NT2/D1 (cell line): Measurements from ENCODE around the gene ELMO1.

Experiments
- SUZ12 ChIP-seq: IDR thresholded peaks from 2 replicates; pipeline ENCODE4 v1.6.1; 2011; ENCODE audit not compliant: insufficient read length, insufficient read depth; ENCODE audit errors: extremely low read depth
- YY1 ChIP-seq: IDR thresholded peaks from 2 replicates; pipeline ENCODE4 v1.6.1; 2011; ENCODE audit not compliant: insufficient read length, insufficient read depth
- ZNF274 ChIP-seq: IDR thresholded peaks from 2 replicates; pipeline ENCODE4 v1.6.1; 2011; ENCODE audit warnings: mild to moderate bottlenecking, low read depth, low read length

DNA sequence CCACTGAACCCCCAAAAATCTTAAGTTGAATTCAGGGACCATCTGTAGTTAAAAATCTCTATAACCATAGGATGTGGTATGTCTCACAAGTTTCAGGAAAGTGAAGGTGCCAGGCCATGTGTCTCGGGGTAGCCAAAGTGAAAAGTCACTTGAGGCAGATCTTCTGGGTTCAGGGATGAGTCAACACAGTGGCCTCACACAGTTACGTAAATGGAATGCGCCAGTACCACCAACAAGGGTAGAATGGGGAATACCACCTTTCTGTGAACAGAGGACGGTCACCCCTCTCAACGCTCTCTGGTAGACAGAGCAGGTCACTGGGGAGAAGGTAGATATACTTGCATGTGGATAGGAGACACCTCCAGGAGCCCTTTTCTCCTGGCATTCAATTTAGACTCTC is 71.4 kb downstream of the ELMO1 start:
- no peak for TF ChIP-seq SUZ12
- TF ChIP-seq ZNF274: no peak
- TF ChIP-seq YY1: no peak
